ENCODE results near the gene KDM1A.
"Not testable (repeated sequence)": the region's sequence is repeated elsewhere in the genome, so short reads cannot be mapped to it uniquely, and the experiment has no call there.

The KDM1A gene

GRCh38 chr1:23010025-23010424, 9.2 kb upstream of the KDM1A start:
- in situ Hi-C loops (cut with HindIII; ENCODE audit: low sequenced_read_pairs) = not testable (repeated sequence)

- in situ Hi-C loops (cut with HindIII; ENCODE audit: low sequenced_read_pairs) = no loop called here
Observed at GRCh38 chr1:23013657-23014056, 5.6 kb upstream of the KDM1A start.

GRCh38 chr1:23018661-23019093, 591 bp upstream of the KDM1A start:
- in situ Hi-C loops (cut with HindIII; ENCODE audit: low sequenced_read_pairs) = no loop called here

GRCh38 chr1:23019863-23020625, 776 bp downstream of the KDM1A start:
- in situ Hi-C loops (cut with HindIII; ENCODE audit: low sequenced_read_pairs) = no loop called here

- in situ Hi-C loops (cut with HindIII; ENCODE audit: low sequenced_read_pairs) = no loop called here
Observed at GRCh38 chr1:23020706-23021405, 1.6 kb downstream of the KDM1A start.

- in situ Hi-C loops (cut with HindIII; ENCODE audit: low sequenced_read_pairs) = no loop called here
Observed at GRCh38 chr1:23021834-23022233, 2.6 kb downstream of the KDM1A start.

- in situ Hi-C loops (cut with HindIII; ENCODE audit: low sequenced_read_pairs) = no loop called here
Observed at GRCh38 chr1:23023174-23023845, 4.0 kb downstream of the KDM1A start.

GRCh38 chr1:23026568-23026967, 7.3 kb downstream of the KDM1A start:
- in situ Hi-C loops (cut with HindIII; ENCODE audit: low sequenced_read_pairs) = no loop called here

GRCh38 chr1:23027352-23027907, 8.2 kb downstream of the KDM1A start:
- in situ Hi-C loops (cut with HindIII; ENCODE audit: low sequenced_read_pairs) = no loop called here

GRCh38 chr1:23029337-23029736, 10.1 kb downstream of the KDM1A start:
- in situ Hi-C loops (cut with HindIII; ENCODE audit: low sequenced_read_pairs) = no loop called here

GRCh38 chr1:23035823-23036452, 16.7 kb downstream of the KDM1A start:
- in situ Hi-C loops (cut with HindIII; ENCODE audit: low sequenced_read_pairs) = no loop called here

GRCh38 chr1:23037081-23037740, 17.9 kb downstream of the KDM1A start:
- in situ Hi-C loops (cut with HindIII; ENCODE audit: low sequenced_read_pairs) = no loop called here

GRCh38 chr1:23039308-23039826, 20.1 kb downstream of the KDM1A start:
- in situ Hi-C loops (cut with HindIII; ENCODE audit: low sequenced_read_pairs) = no loop called here

- in situ Hi-C loops (cut with HindIII; ENCODE audit: low sequenced_read_pairs) = no loop called here
Observed at GRCh38 chr1:23040509-23040908, 21.2 kb downstream of the KDM1A start.

GRCh38 chr1:23044035-23044434, 24.8 kb downstream of the KDM1A start:
- in situ Hi-C loops (cut with HindIII; ENCODE audit: low sequenced_read_pairs) = no loop called here

- in situ Hi-C loops (cut with HindIII; ENCODE audit: low sequenced_read_pairs) = no loop called here
Observed at GRCh38 chr1:23050201-23050600, 30.9 kb downstream of the KDM1A start.

- in situ Hi-C loops (cut with HindIII; ENCODE audit: low sequenced_read_pairs) = no loop called here
Observed at GRCh38 chr1:23051290-23051909, 32.1 kb downstream of the KDM1A start.

- in situ Hi-C loops (cut with HindIII; ENCODE audit: low sequenced_read_pairs) = loop anchor here (5.0 kb wide), 1 partner anchor 75 kb away; no protein-coding TSS in a partner anchor
Observed at GRCh38 chr1:23057301-23057700, 38.0 kb downstream of the KDM1A start.

- in situ Hi-C loops (cut with HindIII; ENCODE audit: low sequenced_read_pairs) = no loop called here
Observed at GRCh38 chr1:23062271-23062670, 43.0 kb downstream of the KDM1A start.

- in situ Hi-C loops (cut with HindIII; ENCODE audit: low sequenced_read_pairs) = no loop called here
Observed at GRCh38 chr1:23065385-23065784, 46.1 kb downstream of the KDM1A start.

All from DLD1 (cell line).